NB4 (cell line): ENCODE measurements around the gene KRT39.
"Not testable (repeated sequence)": the region's sequence is repeated elsewhere in the genome, so short reads cannot be mapped to it uniquely, and the experiment has no call there.

Experiments used
- DNase-seq: peaks from one replicate; pipeline ENCODE4 v3.0.0; 2010; ENCODE audit warnings: low read depth
- H3K4me3 ChIP-seq: one replicate; pipeline ENCODE4 v1.5.1; 2011; ENCODE audit warnings: mild to moderate bottlenecking, low read depth, low read length, moderate library complexity
- MYC ChIP-seq: IDR thresholded peaks from 2 replicates; pipeline ENCODE4 v1.6.1; 2011; ENCODE audit warnings: low read depth, low read length
- POLR2A ChIP-seq: IDR thresholded peaks from 2 replicates; pipeline ENCODE4 v1.6.1; 2011; ENCODE audit warnings: mild to moderate bottlenecking; ENCODE audit not compliant: insufficient read length; ENCODE audit errors: extremely low read depth
- TF ChIP-seq, protein P1 (sequence below): IDR thresholded peaks from 2 replicates; pipeline ENCODE4 v1.6.1; 2011; ENCODE audit warnings: low read depth, low read length
- TF ChIP-seq, protein P2 (sequence below): IDR thresholded peaks from one replicate; pipeline ENCODE4 v1.5.1; 2012; ENCODE audit warnings: low read depth, low read length

Gene KRT39

DNA sequence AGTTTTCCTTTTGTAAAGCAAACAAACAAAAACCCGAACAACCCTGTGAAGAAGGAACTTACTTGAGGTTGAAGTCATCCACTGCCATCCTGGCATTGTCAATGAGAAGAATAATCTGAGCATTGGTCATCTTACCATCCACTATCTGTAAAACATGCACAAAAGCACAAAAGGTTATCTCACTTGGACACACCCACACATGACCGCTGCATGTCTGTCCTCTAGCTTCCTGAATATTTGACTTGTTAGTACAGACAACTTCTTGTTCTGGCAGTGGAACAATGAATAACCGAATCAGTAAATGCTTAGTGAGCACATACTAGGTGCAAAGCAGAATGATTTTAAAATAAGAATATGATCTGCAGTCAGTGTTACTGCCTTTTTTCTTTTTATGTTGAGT, 35.4 kb downstream of the KRT39 start:
- no peak for DNase-seq
- no peak for TF ChIP-seq POLR2A
- H3K4me3 ChIP-seq = no peak overlapping the region

DNA sequence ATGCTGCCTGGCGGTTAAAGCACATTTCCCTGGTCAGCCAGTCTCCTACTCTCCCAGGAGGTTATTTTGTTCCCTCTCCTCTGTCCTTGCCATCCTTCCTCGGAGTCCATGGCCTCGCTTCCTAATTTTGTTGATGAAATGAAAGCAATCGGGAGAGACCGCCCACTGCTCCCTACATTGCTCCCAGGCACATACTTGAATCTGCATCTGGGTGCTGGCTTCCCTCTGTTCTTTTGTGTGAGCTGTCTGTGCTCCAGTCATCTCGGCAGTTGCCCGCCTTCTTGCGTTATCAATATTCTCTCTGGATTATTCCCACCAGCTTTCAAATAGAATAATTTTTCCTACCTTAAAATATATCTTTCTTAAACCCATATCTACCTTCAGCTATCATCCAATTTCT, 40.4 kb downstream of the KRT39 start:
- TF ChIP-seq POLR2A (no peak), MYC (no peak)
- TF ChIP-seq, protein P1, sequence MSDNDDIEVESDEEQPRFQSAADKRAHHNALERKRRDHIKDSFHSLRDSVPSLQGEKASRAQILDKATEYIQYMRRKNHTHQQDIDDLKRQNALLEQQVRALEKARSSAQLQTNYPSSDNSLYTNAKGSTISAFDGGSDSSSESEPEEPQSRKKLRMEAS = no peak
- TF ChIP-seq, protein P2, sequence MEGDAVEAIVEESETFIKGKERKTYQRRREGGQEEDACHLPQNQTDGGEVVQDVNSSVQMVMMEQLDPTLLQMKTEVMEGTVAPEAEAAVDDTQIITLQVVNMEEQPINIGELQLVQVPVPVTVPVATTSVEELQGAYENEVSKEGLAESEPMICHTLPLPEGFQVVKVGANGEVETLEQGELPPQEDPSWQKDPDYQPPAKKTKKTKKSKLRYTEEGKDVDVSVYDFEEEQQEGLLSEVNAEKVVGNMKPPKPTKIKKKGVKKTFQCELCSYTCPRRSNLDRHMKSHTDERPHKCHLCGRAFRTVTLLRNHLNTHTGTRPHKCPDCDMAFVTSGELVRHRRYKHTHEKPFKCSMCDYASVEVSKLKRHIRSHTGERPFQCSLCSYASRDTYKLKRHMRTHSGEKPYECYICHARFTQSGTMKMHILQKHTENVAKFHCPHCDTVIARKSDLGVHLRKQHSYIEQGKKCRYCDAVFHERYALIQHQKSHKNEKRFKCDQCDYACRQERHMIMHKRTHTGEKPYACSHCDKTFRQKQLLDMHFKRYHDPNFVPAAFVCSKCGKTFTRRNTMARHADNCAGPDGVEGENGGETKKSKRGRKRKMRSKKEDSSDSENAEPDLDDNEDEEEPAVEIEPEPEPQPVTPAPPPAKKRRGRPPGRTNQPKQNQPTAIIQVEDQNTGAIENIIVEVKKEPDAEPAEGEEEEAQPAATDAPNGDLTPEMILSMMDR = no peak
- no peak for DNase-seq
- no peak overlapping the region for H3K4me3 ChIP-seq

DNA sequence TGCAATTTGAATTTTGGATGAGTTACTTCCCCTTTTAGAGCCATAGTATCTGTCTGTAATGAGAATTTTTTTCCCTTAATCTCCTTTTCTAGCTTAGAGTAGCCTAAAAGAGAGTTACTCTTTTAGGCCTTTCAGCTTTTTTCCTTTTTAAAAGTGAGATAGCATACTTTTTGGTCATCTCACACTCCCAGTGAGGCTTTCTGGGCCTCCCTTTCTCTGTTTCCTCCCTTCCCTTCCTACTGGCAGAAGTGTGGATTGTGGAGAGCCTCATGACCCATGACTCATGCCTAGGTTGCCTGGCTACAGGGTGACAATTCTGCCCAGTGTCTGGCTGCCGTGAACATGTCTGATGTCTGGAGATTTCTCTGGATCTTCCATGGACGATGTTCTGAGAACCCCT, 44.5 kb downstream of the KRT39 start:
- DNase-seq = peak; percentile 42
- TF ChIP-seq MYC = no peak
- H3K4me3 ChIP-seq = no peak overlapping the region

DNA sequence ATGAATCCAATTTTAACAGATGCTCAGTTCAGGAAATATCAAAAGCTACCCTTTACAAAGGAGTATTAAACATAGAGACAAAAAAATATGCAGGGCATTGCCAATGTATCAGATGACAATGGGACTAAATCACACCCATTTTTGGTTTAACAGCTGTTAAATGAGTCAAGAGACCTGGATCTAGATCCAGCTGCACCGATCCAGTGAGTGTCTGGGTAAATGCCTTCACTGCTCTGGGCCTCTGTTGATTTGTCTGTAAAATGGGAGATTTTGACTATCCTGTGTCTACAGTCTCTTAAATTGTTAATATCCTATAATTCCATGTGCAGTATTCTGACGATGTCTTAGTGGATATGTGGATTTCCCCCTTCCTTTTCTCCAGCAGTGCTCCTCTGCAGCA, 45.7 kb downstream of the KRT39 start:
- no peak for DNase-seq
- H3K4me3 ChIP-seq = no peak overlapping the region
- TF ChIP-seq, protein P2 = no peak
- TF ChIP-seq, protein P1 = no peak
- no peak for TF ChIP-seq MYC
- no peak for TF ChIP-seq POLR2A

DNA sequence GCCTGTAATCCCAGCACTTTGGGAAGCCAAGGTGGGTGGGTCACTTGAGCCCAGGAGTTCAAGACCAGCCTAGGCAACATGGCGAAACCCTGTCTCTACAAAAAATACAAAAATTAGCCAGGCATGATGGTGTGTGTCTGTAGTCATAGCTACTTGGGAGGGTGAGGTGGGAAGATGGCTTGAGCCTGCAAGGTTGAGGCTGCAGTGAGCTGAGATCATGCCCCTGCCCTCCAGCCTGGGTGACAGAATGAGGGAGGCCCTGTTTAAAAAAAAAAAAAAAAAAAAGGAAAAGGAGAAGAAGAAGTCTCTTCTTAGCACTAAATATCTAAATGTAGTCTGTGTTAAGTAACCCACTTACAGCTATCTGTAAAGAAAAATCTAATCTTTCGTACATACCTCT, 49.6 kb downstream of the KRT39 start:
- not testable (repeated sequence) for H3K4me3 ChIP-seq, DNase-seq

DNA sequence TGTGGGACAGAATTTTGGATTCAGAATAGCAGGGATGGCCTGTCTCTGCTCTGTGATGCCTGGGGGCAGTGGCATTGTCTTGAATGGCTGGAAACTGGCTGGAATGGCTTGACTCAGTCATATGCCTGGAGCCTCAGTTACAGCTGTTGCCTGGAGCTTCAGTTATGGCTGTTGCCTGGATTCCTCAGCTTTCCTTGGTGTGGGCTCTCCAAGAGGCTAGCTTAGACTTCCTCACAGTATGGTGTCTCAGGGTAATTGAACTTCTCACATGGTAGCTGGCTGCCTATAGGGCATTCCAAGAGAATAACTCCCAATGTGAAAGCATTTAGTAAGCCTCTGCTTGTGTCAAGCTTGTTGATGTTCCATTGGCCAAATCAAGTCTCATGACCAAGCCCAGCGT, 50.4 kb downstream of the KRT39 start:
- TF ChIP-seq, protein P1 = no peak
- TF ChIP-seq MYC = no peak
- TF ChIP-seq, protein P2 = no peak
- no peak for TF ChIP-seq POLR2A
- no peak overlapping the region for H3K4me3 ChIP-seq
- no peak for DNase-seq

DNA sequence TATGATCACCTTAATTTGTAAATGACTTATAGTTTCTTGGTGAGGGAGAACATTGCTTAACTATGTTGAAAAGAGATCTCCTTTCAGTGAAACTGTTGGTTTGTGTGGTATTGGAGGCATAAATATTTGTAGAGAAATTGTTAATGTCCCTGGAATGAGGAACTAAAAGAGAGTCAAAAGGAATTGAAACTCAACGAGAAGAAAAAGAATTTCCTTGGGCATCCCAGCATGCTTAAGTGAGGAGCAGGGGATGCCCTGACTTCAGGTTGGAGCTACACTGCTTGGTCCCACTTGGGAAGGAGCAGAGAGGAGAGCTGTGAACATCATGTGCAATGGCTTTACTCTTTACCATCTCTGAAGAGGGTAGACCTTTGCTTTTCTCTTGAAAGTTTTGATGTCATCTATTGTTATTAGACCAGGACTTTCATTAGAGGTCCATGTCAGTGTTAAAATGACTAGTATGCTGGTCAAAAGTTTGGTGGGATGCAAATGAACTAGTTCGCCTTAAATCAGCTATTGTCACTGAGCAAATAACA, 51.0 kb downstream of the KRT39 start:
- TF ChIP-seq, protein P2 = no peak
- TF ChIP-seq MYC = no peak
- TF ChIP-seq POLR2A = no peak
- TF ChIP-seq, protein P1 = no peak
- no peak for DNase-seq

DNA sequence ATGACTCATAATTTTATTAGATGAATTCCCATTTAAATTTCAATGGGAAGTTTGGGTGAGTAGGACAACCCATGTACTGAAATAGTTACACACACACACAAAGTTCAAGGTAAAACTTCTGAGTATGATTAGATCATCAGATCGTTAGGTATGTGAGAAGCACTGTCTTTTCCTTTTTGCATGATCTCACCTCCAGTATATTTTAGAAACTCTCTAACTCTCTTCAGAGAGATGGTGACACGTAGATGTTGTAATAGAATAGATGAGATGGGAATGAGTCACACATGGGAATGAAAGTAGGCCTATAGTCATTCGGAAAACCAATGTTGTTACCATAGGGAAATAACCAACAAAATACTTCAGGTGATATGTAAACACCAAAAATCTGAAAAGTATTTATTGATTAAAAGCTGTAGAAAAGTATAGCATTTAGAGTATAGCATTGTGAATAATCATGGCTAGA, 51.5 kb downstream of the KRT39 start:
- no peak overlapping the region for H3K4me3 ChIP-seq
- TF ChIP-seq, protein P2 = no peak
- TF ChIP-seq POLR2A = no peak
- TF ChIP-seq, protein P1 = no peak
- TF ChIP-seq MYC = no peak
- peak; percentile 3 for DNase-seq

More for the DNA sequence above, 51.0 kb downstream of the KRT39 start:
- H3K4me3 ChIP-seq = no peak overlapping the region
